SU-DHL-6 (cell line): ENCODE results near the gene RAB31.

ENCODE experiments used
- CTCF ChIP-seq: fragments of 200-600 bp; sonication (generic); IDR thresholded peaks from one replicate; pipeline ENCODE4 v1.5.1; 2017; ENCODE audit warnings: antibody characterized with exemption, mild to moderate bottlenecking, low read length, moderate library complexity; ENCODE audit not compliant: insufficient read depth, poor library complexity, severe bottlenecking
- EZH2phosphoT487 ChIP-seq: fragments of 200-600 bp; sonication (generic), shearing (Covaris generic); conservative IDR thresholded peaks from 2 replicates; pipeline ENCODE4 v1.6.1; 2018; ENCODE audit warnings: mild to moderate bottlenecking, antibody characterized with exemption, low read length, moderate library complexity, mixed read lengths

- TF ChIP-seq CTCF (no peak), EZH2phosphoT487 (no peak)
Measured at GRCh38 chr18:9721893-9722550, 13.9 kb downstream of the RAB31 start.
